Ishikawa (cell line): ENCODE data around the gene BANF2.

Source experiments
- CEBPB ChIP-seq: IDR thresholded peaks from 2 replicates; pipeline ENCODE4 v1.6.1; 2012
- CREB1 ChIP-seq: IDR thresholded peaks from 2 replicates; pipeline ENCODE4 v1.6.1; 2012; ENCODE audit warnings: low read depth
- EGR1 ChIP-seq: IDR thresholded peaks from 2 replicates; pipeline ENCODE4 v1.6.1; 2012
- EP300 ChIP-seq: IDR thresholded peaks from 2 replicates; pipeline ENCODE4 v1.6.1; 2012; ENCODE audit warnings: borderline replicate concordance
- FOXM1 ChIP-seq: IDR thresholded peaks from 2 replicates; pipeline ENCODE4 v1.6.1; 2012; ENCODE audit warnings: low read depth, borderline replicate concordance
- MAX ChIP-seq: IDR thresholded peaks from 2 replicates; pipeline ENCODE4 v1.6.1; 2012
- NFIC ChIP-seq: IDR thresholded peaks from 2 replicates; pipeline ENCODE4 v1.6.1; 2012
- RAD21 ChIP-seq: IDR thresholded peaks from 2 replicates; pipeline ENCODE4 v1.6.1; 2012; ENCODE audit warnings: low read depth
- REST ChIP-seq: IDR thresholded peaks from 2 replicates; pipeline ENCODE4 v1.6.1; 2012; ENCODE audit warnings: low read depth, mild to moderate bottlenecking
- TAF1 ChIP-seq: IDR thresholded peaks from 2 replicates; pipeline ENCODE4 v1.6.1; 2012; ENCODE audit warnings: low read depth, mild to moderate bottlenecking
- TCF12 ChIP-seq: IDR thresholded peaks from 2 replicates; pipeline ENCODE4 v1.6.1; 2012; ENCODE audit warnings: low read depth
- TEAD4 ChIP-seq: IDR thresholded peaks from 2 replicates; pipeline ENCODE4 v1.6.1; 2012
- USF1 ChIP-seq: IDR thresholded peaks from 2 replicates; pipeline ENCODE4 v1.6.1; 2012
- YY1 ChIP-seq: IDR thresholded peaks from 2 replicates; pipeline ENCODE4 v1.6.1; 2012; ENCODE audit warnings: low read depth
- ZBTB7A ChIP-seq: IDR thresholded peaks from 2 replicates; pipeline ENCODE4 v1.6.1; 2012; ENCODE audit warnings: low read depth

Gene BANF2

GRCh38 chr20:17749978-17750721 lies 50.4 kb downstream of the BANF2 start:
- TF ChIP-seq RAD21: no peak
- no peak for TF ChIP-seq EGR1
- no peak for TF ChIP-seq TAF1
- no peak for TF ChIP-seq CEBPB

GRCh38 chr20:17750722-17751045 lies 50.9 kb downstream of the BANF2 start:
- no peak for TF ChIP-seq REST
- no peak for TF ChIP-seq RAD21
- TF ChIP-seq YY1: no peak
- no peak for TF ChIP-seq ZBTB7A
- no peak for TF ChIP-seq NFIC
- no peak for TF ChIP-seq EP300
- TF ChIP-seq USF1: no peak
- no peak for TF ChIP-seq MAX
- no peak for TF ChIP-seq EGR1
- no peak for TF ChIP-seq FOXM1
- no peak for TF ChIP-seq TCF12
- TF ChIP-seq CEBPB: no peak
- TF ChIP-seq CREB1: no peak
- no peak for TF ChIP-seq TAF1
- TF ChIP-seq TEAD4: no peak

- no peak for TF ChIP-seq TAF1
- no peak for TF ChIP-seq RAD21
- TF ChIP-seq MAX: no peak
- no peak for TF ChIP-seq EP300
- TF ChIP-seq CEBPB: no peak
- no peak for TF ChIP-seq TEAD4
- TF ChIP-seq TCF12: no peak
- no peak for TF ChIP-seq YY1
- TF ChIP-seq NFIC: no peak
- TF ChIP-seq CREB1: no peak
- no peak for TF ChIP-seq FOXM1
- no peak for TF ChIP-seq REST
- no peak for TF ChIP-seq ZBTB7A
- TF ChIP-seq EGR1: no peak
Measured at GRCh38 chr20:17751640-17752039, 51.9 kb downstream of the BANF2 start.

- TF ChIP-seq TAF1 (no peak), EGR1 (no peak), EP300 (no peak), TCF12 (no peak)
Measured at GRCh38 chr20:17752459-17752858, 52.7 kb downstream of the BANF2 start.

- TF ChIP-seq EP300 (no peak), YY1 (no peak), CREB1 (no peak), FOXM1 (no peak), RAD21 (no peak), USF1 (no peak), NFIC (no peak), TCF12 (no peak), MAX (no peak), EGR1 (no peak), TEAD4 (no peak), REST (no peak), ZBTB7A (no peak), TAF1 (no peak), CEBPB (no peak)
Measured at GRCh38 chr20:17753516-17753915, 53.8 kb downstream of the BANF2 start.
